AG10803 (cell line): ENCODE results near the gene ADGRA1.
"Not testable (repeated sequence)": the region's sequence is repeated elsewhere in the genome, so short reads cannot be mapped to it uniquely, and the experiment has no call there.

Source experiments
- DNase-seq: peaks from one replicate; pipeline ENCODE4 v3.0.0; 2010; ENCODE audit warnings: low read depth
- H3K4me3 ChIP-seq: 2 replicates; pipeline ENCODE4 v1.5.1; 2011; ENCODE audit warnings: mild to moderate bottlenecking, low read length, control low read depth
- CTCF ChIP-seq: conservative IDR thresholded peaks from 2 replicates; pipeline ENCODE4 v1.5.1; 2011; ENCODE audit warnings: mild to moderate bottlenecking, low read length, control low read depth, inconsistent platforms

ADGRA1 gene

GRCh38 chr10:133133471-133134231 is 45.9 kb downstream of the ADGRA1 start:
- TF ChIP-seq CTCF: no peak
- no peak overlapping the region for H3K4me3 ChIP-seq
- no peak for DNase-seq

- H3K4me3 ChIP-seq: no peak overlapping the region
- no peak for DNase-seq
- no peak for TF ChIP-seq CTCF
Measured at GRCh38 chr10:133134411-133135115, 46.8 kb downstream of the ADGRA1 start.

- DNase-seq: no peak
- no peak for TF ChIP-seq CTCF
Measured at GRCh38 chr10:133135116-133135465, 47.4 kb downstream of the ADGRA1 start.

GRCh38 chr10:133137486-133138145 is 49.9 kb downstream of the ADGRA1 start:
- DNase-seq, H3K4me3 ChIP-seq: not testable (repeated sequence)

More at GRCh38 chr10:133135116-133135465, 47.4 kb downstream of the ADGRA1 start:
- no peak overlapping the region for H3K4me3 ChIP-seq

GRCh38 chr10:133139551-133140065 is 51.9 kb downstream of the ADGRA1 start:
- no peak for TF ChIP-seq CTCF
- H3K4me3 ChIP-seq: no peak overlapping the region
- no peak for DNase-seq

- no peak overlapping the region for H3K4me3 ChIP-seq
- no peak for TF ChIP-seq CTCF
- no peak for DNase-seq
Measured at GRCh38 chr10:133140417-133141143, 52.9 kb downstream of the ADGRA1 start.
